Upper lobe of left lung (tissue), 6 donors: Measurements from ENCODE around the gene PRRC2C. TPM values are rescaled to one million over a fixed set of nuclear protein-coding genes. Genes with fewer than 3 reads are reported as not detected.
A peak's percentile ranks its signal among the peaks of the same experiment; 100 is the strongest.

ENCODE experiments used
- ATAC-seq, 2 donors: fragments of 200-7000 bp; cut with Tn5 transposase; one replicate each; pipeline ENCODE4 v1.9.1; 2022; ENCODE audit warnings: mild to moderate bottlenecking in 2 of 2, moderate library complexity in 2 of 2; ENCODE audit not compliant: low FRiP score in 2 of 2
- DNase-seq, 2 donors: peaks; one replicate each; pipeline ENCODE4 v3.0.0-alpha.2; 2019 to 2020
- H3K27ac ChIP-seq, 4 donors: fragments of 200-600 bp; sonication (generic); one replicate each; pipeline ENCODE4 v1.5.1; 2016 to 2019
- H3K27me3 ChIP-seq, 4 donors: fragments of 200-600 bp; sonication (generic); one replicate each; pipeline ENCODE4 v1.5.1; 2017 to 2019
- H3K36me3 ChIP-seq, 4 donors: fragments of 200-600 bp; sonication (generic); one replicate each; pipeline ENCODE4 v1.5.1; 2016 to 2019
- H3K4me1 ChIP-seq, 4 donors: fragments of 200-600 bp; sonication (generic); one replicate each; pipeline ENCODE4 v1.5.1; 2018 to 2019
- H3K4me3 ChIP-seq, 4 donors: fragments of 200-600 bp; sonication (generic); one replicate each; pipeline ENCODE4 v1.5.1; 2017 to 2019; ENCODE audit warnings: mild to moderate bottlenecking in 2 of 4, moderate library complexity in 1 of 4
- H3K9me3 ChIP-seq, 4 donors: fragments of 200-600 bp; sonication (generic); one replicate each; pipeline ENCODE4 v1.5.1; 2018 to 2019
- CTCF ChIP-seq, 6 experiments: fragments of 450-650 bp in 4 of 6; fragments of 200-600 bp in 2 of 6; sonication (generic) in 2 of 6; IDR thresholded peaks; one replicate each; pipeline ENCODE4 v1.5.1; 2016 to 2019; ENCODE audit warnings: antibody characterized with exemption in 6 of 6
- EP300 ChIP-seq, 4 donors: sonication (generic); formaldehyde crosslinking; IDR thresholded peaks; one replicate each; pipeline ENCODE4 v1.5.1; 2017; ENCODE audit warnings: antibody characterized with exemption in 4 of 4, control low read depth in 2 of 4
- POLR2A ChIP-seq, 4 donors: fragments of 450-650 bp; IDR thresholded peaks; one replicate each; pipeline ENCODE4 v1.5.1; 2016 to 2017; ENCODE audit warnings: antibody characterized with exemption in 4 of 4, mild to moderate bottlenecking in 2 of 4
- POLR2AphosphoS5 ChIP-seq, 2 donors: sonication (generic); formaldehyde crosslinking; IDR thresholded peaks; one replicate each; pipeline ENCODE4 v1.5.1; 2017; ENCODE audit warnings: antibody characterized with exemption in 2 of 2
- WGBS, 2 donors: methylation state at CpG; one replicate each; pipeline ENCODE4 v1.1.5; 2017 to 2018; 5-methylcytosine and 5-hydroxymethylcytosine counted together
- total RNA-seq, 6 donors: library from RNA; depleted of rRNA in 4 of 6; stranded (reverse); fragments of >200 nt in 4 of 6; gene quantifications; one replicate each; pipeline versions ENCODE4 v1.1.0 to v1.2.1, GENCODE V29; 2016 to 2021
- donor health status: DM: no; HTN: no; CAD: no; lungs with moderate emphysema.
- donor health status: DM: no; HTN: yes; CAD: no; lungs with severe emphysema.

The PRRC2C gene
- total RNA-seq, 6 donors from 2014 or later: 92.8 to 131 (median 112) TPM

- ATAC-seq: no peak
- no peak overlapping the region for H3K27ac ChIP-seq
Measured at GRCh38 chr1:171623651-171624331, 138.5 kb downstream of the PRRC2C start.

GRCh38 chr1:171625225-171625624, 139.9 kb downstream of the PRRC2C start:
- no peaks in the 10 kb centered on the region for H3K36me3 ChIP-seq
- TF ChIP-seq POLR2A (IDR thresholded peaks at IDR 0.05): no peak
- TF ChIP-seq POLR2AphosphoS5 (IDR thresholded peaks at IDR 0.05): no peak
- TF ChIP-seq EP300 (IDR thresholded peaks at IDR 0.05): no peak
- TF ChIP-seq CTCF (IDR thresholded peaks at IDR 0.05): no peak

More at GRCh38 chr1:171623651-171624331, 138.5 kb downstream of the PRRC2C start:
- DNase-seq: no peak
- Histone ChIP-seq H3K4me3 (no peak overlapping the region), H3K4me1 (peaks cover 0 to 4% (median 0%) of the 10 kb centered on the region in 4 donors), H3K36me3 (no peaks in the 10 kb centered on the region), H3K27me3 (no peaks in the 10 kb centered on the region), H3K9me3 (no peaks in the 10 kb centered on the region)
- 83 to 86% methylated on average over 8 to 9 of the region's 9 CpGs for WGBS, 2 donors
- no peak for TF ChIP-seq POLR2A (IDR thresholded peaks at IDR 0.05)
- no peak for TF ChIP-seq POLR2AphosphoS5 (IDR thresholded peaks at IDR 0.05)
- no peak for TF ChIP-seq EP300 (IDR thresholded peaks at IDR 0.05)
- no peak for TF ChIP-seq CTCF (IDR thresholded peaks at IDR 0.05)

GRCh38 chr1:171627020-171627419, 141.7 kb downstream of the PRRC2C start:
- no peak for TF ChIP-seq EP300 (IDR thresholded peaks at IDR 0.05)
- Histone ChIP-seq H3K36me3 (no peaks in the 10 kb centered on the region), H3K4me3 (no peak overlapping the region), H3K9me3 (no peaks in the 10 kb centered on the region), H3K27ac (no peak overlapping the region), H3K4me1 (peaks cover 0 to 4% (median 0%) of the 10 kb centered on the region in 4 donors), H3K27me3 (no peaks in the 10 kb centered on the region)
- DNase-seq (peak in 1 of 2 donors; percentile 34), ATAC-seq (peak in 1 of 2 donors; percentile 39)
- 70% methylated on average over 5 of the region's 5 CpGs for WGBS, 2 donors

More at GRCh38 chr1:171625225-171625624, 139.9 kb downstream of the PRRC2C start:
- 79 to 85% methylated on average over 1 of the region's 1 CpG for WGBS, 2 donors
- Histone ChIP-seq H3K9me3 (no peaks in the 10 kb centered on the region), H3K27me3 (no peaks in the 10 kb centered on the region), H3K27ac (no peak overlapping the region), H3K4me3 (no peak overlapping the region), H3K4me1 (peaks cover 0 to 4% (median 0%) of the 10 kb centered on the region in 4 donors)
- DNase-seq: no peak
- ATAC-seq: no peak

- H3K9me3 ChIP-seq: no peaks in the 10 kb centered on the region
- no peak for ATAC-seq
- H3K27ac ChIP-seq: no peak overlapping the region
- no peak overlapping the region for H3K4me3 ChIP-seq
- no peak for DNase-seq
- TF ChIP-seq POLR2AphosphoS5 (IDR thresholded peaks at IDR 0.05): no peak
- no peak for TF ChIP-seq CTCF (IDR thresholded peaks at IDR 0.05)
- TF ChIP-seq POLR2A (IDR thresholded peaks at IDR 0.05): no peak
- TF ChIP-seq EP300 (IDR thresholded peaks at IDR 0.05): no peak
- no peaks in the 10 kb centered on the region for H3K36me3 ChIP-seq
- 89 to 91% methylated on average over 2 of the region's 2 CpGs for WGBS, 2 donors
- peaks cover 0 to 4% (median 0%) of the 10 kb centered on the region in 4 donors for H3K4me1 ChIP-seq
- H3K27me3 ChIP-seq: no peaks in the 10 kb centered on the region
Measured at GRCh38 chr1:171628225-171628624, 142.9 kb downstream of the PRRC2C start.

GRCh38 chr1:171635661-171636060, 150.3 kb downstream of the PRRC2C start:
- 80 to 86% methylated on average over 2 of the region's 2 CpGs for WGBS, 2 donors
- no peak for TF ChIP-seq EP300 (IDR thresholded peaks at IDR 0.05)
- TF ChIP-seq POLR2A (IDR thresholded peaks at IDR 0.05): no peak
- TF ChIP-seq CTCF (IDR thresholded peaks at IDR 0.05): no peak
- TF ChIP-seq POLR2AphosphoS5 (IDR thresholded peaks at IDR 0.05): no peak
- Histone ChIP-seq H3K9me3 (no peaks in the 10 kb centered on the region), H3K36me3 (no peaks in the 10 kb centered on the region), H3K4me3 (no peak overlapping the region), H3K27ac (no peak overlapping the region), H3K27me3 (no peaks in the 10 kb centered on the region), H3K4me1 (peaks cover 0 to 7% (median 0%) of the 10 kb centered on the region in 4 donors)
- DNase-seq: no peak
- ATAC-seq: no peak
